GM19468 (cell line): ENCODE results near the gene BMP8B.
"Not testable (repeated sequence)": the region's sequence is repeated elsewhere in the genome, so short reads cannot be mapped to it uniquely, and the experiment has no call there.

ENCODE experiments used
- ATAC-seq: cut with Tn5 transposase; IDR thresholded peaks from one replicate; pipeline ENCODE4 v1.9.1; 2021; ENCODE audit warnings: mild to moderate bottlenecking, moderate library complexity, moderate number of reproducible peaks; ENCODE audit not compliant: unreplicated experiment; ENCODE audit errors: extremely low read depth

The BMP8B gene, protein sequence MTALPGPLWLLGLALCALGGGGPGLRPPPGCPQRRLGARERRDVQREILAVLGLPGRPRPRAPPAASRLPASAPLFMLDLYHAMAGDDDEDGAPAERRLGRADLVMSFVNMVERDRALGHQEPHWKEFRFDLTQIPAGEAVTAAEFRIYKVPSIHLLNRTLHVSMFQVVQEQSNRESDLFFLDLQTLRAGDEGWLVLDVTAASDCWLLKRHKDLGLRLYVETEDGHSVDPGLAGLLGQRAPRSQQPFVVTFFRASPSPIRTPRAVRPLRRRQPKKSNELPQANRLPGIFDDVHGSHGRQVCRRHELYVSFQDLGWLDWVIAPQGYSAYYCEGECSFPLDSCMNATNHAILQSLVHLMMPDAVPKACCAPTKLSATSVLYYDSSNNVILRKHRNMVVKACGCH

DNA sequence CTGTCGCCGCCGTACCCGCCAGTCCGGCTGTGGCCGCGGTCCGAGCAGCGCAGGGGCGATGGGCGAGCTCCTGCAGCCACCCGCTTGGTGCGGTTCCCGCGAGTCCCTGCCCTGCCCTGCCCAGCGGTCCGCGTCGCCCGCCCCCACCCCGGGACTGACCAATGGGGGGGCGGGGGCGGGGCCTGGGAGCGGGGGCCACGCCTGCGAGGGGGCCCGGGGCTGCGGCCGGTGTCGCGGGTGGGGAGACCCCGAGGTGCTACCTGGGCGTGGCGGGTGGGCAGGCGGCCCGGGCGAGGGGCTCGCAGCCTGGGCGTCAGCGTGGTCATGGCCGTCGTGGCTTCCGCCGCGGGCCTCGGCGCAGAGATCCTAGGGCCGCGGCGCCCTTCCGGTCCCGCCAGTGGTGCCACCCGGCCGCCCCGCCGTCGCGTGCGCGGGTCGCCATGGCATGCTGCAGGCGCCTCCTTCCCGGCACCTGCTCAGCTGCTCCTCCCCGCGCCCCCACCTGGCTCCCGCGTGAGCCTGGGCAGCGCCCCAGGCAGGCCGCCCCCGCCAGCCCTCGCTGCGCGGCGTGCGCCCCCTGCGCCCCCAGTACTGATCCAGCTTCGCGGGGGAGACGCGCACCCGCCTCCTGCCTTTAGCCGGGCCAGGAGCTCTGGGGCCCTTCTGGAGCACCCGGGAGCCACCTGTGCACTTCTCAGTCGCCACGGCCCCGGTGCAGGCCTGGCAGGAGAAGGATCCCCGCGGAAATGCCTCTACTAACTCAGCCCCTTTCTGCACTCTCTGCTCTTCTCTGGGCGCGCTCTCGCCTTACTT, at the start of gene BMP8B:
BMP8B (minus strand) TSS at position 108 of the 813 bp plus-strand sequence. CDS start 380 bp downstream, outside the sequence.
- no peak for ATAC-seq

DNA sequence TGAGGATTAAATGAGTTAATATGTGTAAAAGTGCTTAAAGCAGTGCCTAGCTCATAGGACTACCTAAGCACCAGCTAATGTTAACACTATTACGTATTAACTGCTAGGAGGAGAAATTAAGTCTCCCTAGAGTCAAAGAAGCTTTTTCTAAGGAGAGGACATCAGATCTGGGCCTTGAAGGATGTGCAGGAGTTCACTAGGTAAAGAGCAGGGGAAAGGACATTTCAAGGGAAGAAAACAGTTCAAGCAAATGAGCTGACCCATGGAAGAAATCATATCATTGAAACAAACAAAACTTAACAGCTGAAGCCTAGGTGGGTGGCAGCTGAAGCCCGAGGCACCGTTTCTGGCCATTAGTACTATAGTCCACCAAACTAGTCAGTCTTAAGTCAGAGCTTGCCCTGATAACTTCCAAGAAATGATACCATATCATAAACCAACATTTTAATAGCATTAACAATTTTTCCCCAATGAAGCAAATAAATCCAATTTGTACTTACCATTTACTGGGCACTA, 48.0 kb upstream of the BMP8B start:
- ATAC-seq = no peak

DNA sequence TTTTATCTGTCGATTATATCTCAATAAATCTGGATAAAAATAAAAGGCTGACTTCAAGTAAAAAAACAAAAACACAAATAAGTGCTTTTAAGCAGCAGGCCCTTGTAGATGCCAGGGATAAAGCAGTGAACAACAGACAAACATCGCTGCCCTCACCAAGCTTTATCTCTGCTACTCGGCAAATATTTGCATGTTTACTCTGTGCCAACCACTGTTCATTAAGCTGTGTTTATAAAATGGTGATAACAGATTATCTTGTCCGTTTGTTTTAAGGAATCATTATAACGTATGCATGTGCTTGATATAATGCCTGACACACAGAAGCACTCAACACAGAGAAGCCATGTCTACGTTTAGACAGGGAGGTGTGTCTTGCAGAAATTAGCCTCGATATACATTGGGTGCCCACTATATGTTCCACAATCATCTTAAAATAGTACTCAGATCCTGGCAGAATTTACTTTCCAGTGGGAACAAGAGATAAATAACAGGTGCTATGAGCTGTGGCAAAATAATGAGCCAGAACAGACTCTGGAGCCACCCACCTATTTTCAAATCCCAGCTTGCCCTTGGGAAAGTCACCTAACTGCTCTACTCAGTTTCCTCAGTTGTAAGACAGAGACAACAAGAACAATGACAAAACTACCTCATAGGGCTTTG, 47.4 kb upstream of the BMP8B start:
- no peak for ATAC-seq

DNA sequence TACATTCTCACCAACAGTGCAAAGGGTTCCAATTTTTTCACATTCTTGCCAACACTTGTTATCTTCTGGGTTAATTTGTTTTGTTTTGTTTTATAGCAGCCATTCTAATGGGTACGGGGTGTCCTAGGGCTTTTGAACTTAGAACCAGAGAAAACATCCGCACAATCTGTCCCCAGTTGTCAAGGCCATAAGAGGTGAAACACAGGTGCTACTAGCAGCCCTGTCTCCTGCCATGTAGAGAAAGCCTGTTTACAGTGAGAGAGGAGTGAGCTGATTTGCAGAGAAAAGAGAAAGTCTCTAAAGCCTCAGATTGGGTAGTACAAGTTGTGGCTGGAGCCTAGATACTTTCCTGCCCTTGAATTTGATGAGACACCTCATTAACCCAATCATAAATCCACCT, 46.4 kb upstream of the BMP8B start:
- no peak for ATAC-seq

DNA sequence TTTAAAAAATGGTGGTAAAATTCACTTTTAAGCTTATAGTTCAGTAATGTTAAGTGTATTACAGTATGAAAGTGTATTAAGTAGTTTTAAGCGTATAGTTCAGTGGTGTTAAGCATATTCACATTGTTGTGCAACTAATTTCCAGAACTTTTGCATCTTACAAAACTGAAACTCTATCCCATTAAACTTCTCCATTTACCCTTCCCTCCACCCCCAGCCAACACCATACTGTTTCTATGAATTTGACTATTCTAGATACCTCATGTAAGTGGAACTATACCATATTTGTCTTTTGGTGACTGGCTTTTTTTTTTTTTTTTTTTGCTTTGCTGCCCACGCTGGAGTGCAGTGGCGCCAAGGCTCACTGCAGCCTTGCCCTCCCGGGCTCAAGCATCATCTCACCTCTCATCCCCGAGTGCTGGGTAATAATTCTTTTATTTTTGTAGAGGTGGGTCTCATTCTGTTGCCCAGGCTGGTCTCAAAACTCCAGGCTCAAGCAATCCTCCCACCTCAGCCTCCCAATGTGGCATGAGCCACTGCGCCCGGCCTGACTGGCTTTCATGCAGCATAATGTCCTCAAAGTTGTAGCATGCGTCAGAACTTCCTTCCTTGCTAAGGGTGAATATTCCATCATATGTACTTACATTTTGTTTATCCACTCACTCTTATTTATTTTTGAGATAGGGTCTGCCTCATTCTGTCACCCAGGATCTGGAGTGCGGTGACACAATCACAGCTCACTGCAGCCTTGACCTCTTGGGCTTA, 45.1 kb upstream of the BMP8B start:
- no peak for ATAC-seq

DNA sequence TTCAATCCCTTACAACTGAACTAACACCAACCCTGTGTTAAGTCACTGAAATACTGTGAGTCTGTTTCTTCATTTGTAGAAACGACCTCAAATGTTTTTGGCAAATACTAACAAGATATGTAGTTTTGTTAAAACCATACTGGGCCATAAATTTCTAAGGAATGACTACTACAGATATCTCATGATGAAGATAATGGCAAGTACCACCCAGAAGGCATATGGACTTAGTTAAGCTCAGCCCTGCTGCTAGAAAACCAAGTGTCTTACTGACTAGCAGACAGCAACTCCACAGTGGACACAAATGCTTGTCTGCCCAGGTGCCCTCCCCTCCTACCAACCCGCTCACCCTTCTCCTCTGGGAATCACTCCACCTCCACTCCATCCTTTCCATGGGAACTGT, 44.5 kb upstream of the BMP8B start:
- no peak for ATAC-seq

DNA sequence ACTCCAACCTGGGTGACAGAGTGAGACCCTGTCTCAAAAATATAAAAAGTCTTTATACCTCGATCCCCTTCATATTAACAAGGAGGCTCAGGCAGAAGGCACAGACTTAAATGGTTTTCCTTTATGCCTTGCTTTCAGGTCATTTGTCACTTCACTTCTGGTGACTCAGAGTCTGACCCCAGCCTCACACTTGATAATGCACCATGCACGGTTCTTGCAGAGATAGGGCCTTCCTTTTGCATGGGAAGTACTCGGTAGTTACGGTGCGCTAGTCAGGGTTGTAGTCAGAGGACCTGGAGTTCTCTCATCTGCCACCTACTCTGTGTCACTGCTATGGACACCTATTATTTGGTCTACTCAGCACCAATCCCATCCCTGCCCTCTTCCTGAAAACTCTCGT, 43.6 kb upstream of the BMP8B start:
- no peak for ATAC-seq

DNA sequence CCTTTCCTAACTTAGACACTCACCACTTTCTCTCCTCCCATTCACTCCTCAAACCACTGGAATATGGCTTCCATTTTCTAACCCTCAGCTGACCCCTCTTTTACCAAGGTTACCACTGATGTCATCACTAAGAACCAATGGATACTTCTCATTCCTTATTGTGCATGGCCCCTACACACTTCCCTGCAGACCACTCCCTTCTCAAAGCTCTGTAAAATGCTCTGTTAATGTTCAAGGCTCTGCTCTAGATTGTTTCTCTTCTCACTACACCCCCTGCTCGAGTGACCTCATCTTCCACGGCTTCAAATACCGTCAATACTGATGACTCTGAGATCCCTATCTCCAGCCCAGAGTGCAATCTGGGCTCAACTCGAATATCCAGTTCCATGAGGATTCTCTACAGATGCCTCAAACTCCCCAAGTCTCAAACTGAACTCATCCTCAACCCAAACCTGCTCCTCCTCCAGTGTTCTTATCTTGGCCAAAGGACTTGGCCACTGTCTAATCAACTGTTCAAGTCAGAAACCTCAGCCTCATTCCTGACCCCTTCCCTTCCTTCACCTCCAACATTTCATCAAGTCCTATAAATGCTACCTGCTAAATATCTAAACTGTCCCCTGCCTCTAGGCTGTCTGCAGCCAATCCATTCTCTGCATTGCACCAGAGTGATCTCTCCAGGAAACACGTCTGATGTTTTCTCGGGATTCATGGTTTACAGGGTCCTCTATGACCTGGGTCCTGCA, 41.3 kb upstream of the BMP8B start:
- ATAC-seq = no peak

DNA sequence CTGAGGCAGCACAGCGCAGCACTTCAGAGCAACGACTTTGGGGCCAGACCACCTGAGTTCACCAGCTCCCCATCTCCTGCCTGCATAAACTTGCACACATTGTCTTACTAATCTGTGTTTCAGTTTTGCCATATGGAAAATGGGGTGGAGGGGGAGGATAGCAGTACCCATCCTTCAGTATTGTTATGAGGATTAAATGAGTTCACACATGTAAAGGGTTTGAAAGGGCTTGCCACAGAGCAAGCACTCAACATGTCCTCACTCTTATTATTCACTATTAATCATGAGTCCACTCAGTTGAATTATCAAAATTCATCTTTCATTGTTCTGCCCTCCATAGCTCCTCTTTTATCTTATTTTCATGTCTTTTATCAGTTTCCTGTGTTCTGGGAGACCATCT, 40.1 kb upstream of the BMP8B start:
- no peak for ATAC-seq

DNA sequence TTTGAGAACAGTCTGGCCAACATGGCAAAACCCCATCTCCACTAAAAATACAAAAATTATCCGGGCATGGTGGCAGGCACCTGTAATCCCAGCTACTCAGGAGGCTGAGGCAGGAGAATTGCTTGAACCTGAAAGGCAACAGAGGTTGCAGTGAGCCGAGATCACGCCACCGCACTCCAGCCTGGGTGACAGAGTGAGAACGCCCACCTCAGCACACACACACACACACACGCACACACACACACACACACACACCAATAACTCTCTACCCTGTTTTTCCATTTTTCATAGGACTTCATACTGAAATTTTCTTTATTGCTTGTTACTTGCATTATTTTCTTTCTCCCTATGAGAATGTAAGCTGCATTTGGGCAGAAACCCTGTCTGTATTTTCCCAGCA, 39.6 kb upstream of the BMP8B start:
- not testable (repeated sequence) for ATAC-seq

DNA sequence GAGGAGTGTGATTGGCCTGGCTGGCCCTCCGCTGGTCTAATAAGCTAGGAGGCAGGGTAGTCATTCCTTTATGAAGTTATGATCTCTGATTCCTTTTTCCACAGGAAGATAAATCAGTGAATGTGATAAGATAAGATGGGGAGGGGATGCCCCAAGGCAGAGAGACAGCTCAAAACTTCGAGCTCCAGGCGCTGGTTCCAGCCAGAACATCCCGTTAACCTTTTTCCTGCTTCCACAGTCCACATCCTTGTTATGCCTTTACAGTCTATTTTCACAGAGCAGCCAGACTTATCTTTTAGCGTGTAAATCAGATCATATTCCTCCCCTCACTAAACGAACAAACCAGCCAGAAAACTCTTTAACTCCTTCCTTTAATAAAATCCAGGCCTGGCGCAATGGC, 38.5 kb upstream of the BMP8B start:
- ATAC-seq = no peak

DNA sequence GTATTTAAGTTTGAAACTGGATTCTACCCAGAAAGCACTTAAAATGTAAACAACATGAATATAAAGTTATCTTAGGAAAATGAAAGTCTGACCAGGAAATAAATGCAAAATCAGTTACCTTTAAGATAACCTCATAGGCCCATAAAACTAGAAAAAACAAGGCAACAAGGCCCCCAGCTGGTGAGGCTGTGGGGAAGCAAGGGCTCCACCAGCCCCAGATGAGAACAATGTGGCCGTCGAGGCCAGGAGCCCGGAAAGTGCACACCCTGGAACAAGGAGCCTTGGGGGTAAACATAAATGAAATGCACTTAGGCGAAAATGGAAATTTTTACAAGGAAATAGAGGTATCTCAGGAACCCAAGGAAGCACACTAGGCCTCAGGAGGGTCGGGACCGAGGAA, 37.9 kb upstream of the BMP8B start:
- ATAC-seq = no peak

DNA sequence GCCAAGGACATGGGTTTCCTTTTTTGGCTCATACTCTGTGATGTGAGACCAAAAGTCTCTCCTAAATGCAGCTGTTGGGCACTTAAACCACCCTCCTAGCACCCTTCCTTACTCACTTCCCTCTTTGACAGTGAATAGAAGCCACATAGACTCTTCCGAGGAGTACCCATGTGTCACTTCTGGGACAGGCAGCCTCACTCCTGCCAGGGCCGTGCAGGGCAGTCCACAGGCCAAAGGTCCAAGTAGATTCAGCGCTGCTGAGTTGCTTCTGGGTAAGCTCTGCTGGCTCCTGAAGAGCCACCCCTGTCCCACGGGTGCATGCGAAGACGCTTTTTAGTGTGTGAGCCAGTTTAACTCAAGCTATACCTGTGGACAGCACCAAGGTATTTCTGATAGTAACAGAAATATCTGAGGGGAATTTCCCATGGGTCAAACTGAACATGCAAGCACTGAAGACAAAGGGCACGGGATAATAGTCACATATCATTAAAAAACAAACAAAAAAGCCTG, 36.8 kb upstream of the BMP8B start:
- no peak for ATAC-seq

DNA sequence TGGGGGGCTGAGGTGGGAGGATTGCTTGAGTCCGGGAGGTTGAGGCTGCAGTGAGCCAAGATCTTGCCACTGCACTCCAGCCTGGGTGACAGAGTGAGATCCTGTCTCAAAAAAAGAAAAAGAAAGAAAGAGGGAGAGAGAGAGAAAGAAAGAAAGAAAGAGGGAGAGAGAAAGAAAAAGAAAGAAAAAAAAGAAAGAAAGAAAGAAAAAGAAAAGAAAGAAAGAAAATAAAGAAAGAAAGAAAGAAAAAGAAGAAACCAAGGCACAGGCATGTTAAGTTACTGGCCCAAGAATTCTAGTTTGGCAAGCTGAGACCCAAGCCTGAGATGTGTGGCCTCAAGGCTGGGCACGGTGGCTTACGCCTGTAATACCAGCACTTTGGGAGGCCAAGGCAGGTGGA, 34.8 kb upstream of the BMP8B start:
- not testable (repeated sequence) for ATAC-seq

DNA sequence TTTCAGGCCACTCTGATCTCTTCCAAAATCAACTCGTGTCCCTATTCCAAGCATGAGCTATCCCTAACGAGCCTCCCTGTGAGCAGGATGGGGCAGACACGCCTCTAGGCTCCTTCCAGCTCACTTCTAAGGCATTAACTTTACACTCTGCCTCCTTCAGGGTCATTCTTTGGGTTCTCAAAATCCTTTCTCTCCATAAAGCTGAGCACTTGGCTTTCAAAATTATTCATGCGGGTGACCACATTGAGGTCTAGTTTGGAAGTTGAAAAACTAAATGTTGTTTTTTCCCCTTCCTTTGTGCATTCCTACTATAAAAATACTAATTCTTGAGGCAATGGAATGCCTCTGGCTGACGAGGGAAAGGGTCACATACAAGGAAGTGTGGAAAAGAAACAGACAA, 33.5 kb upstream of the BMP8B start:
- ATAC-seq = no peak

DNA sequence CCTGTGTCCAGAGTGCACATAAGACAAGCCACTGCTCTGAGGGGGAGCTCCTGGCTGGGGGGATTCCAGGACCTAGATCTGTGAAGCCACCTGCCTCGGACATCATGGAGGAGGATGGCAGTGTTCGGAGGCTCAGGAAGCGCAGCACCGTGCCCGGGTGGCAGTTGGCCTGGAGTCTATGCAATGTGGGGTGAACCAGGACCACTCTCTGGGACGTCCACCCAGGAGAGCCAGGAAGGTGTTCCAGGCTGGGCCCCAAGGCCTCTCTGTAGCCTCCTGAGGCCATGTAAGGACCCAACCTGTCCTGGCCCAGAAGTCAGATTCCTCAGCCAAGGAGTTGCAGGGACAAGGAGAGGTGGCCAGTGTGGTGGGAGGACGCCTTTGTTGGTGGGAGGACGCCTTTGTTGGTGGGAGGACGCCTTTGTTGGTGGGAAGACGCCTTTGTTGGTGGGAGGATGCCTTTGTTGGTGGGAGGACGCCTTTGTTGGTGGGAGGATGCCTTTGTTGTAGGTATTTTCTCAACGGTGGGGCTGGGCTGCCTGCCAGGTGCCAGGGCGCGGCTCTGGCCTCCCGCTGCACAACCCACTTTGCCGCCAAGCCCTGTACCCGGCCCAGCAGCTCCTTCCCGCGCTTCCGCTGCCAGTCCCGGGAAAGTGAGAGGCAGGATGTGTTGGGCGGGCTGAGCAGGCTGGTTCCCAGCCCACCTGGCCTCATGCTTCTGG, 30.6 kb upstream of the BMP8B start:
- ATAC-seq = no peak

DNA sequence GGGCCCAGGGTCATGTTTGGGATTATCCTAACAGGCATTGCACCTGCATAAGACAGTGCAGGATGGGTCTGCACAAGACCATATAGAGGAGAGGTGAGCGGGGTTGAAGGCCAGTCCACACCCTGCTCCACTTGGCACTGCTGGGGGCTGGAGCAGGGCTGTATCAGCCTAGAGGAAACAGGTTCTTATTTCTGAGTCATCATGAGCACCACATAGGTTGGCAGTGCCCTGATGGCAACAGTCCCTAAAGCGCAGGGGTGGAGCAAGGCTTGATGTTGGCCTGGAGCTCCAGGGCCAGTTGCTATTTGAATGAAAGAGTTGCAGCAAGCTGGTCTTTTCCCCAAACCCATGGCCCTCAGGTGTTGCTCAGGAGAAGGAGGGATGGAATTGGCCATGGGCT, 29.8 kb upstream of the BMP8B start:
- ATAC-seq = no peak

DNA sequence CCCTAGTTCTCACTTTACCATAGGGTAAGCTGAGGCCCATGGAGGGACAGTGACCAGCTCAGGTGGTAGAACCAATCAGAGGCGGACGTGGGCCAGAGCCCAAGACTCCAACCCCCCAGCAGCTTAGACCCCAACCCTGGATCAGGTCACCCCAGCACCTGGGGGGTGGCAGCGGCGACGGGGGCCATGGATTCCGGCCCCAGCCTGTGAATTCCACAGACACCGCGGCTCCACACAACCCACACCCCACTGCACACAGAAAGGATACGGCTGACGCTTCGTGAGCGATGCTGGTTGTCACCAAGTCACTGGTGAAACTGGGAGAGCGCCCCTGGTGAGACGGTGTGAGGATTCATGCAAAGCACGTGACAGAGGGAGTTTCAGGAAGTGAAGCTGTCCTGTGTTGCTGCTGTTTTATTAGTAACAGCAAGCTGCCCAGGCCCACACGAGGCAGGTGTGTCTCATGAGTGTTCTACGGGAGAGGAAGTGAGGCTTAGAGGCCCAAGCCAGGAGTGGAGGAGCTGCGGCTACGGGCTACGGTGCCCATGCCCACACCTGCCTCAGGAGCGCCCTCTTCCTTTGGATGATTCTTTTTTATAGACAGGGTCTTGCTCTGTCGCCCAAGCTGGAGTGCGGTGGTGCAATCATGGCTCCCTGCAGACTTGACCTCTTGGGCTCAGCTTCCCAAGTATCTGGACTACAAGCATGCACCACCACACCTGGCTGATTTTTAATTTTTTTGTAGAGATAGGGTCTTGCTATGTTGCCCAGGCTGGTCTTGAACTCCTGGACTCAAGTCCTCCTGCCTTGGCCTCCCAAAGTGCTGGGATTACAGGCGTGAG, 28.6 kb upstream of the BMP8B start:
- ATAC-seq = peak; percentile 73
